ENCODE data around the gene MXI1. TPM values are rescaled to one million over a fixed set of nuclear protein-coding genes. Genes with fewer than 3 reads are reported as not detected.

Gene MXI1
- total RNA-seq, 1 experiment from 2014 or later = 16.6 TPM

DNA sequence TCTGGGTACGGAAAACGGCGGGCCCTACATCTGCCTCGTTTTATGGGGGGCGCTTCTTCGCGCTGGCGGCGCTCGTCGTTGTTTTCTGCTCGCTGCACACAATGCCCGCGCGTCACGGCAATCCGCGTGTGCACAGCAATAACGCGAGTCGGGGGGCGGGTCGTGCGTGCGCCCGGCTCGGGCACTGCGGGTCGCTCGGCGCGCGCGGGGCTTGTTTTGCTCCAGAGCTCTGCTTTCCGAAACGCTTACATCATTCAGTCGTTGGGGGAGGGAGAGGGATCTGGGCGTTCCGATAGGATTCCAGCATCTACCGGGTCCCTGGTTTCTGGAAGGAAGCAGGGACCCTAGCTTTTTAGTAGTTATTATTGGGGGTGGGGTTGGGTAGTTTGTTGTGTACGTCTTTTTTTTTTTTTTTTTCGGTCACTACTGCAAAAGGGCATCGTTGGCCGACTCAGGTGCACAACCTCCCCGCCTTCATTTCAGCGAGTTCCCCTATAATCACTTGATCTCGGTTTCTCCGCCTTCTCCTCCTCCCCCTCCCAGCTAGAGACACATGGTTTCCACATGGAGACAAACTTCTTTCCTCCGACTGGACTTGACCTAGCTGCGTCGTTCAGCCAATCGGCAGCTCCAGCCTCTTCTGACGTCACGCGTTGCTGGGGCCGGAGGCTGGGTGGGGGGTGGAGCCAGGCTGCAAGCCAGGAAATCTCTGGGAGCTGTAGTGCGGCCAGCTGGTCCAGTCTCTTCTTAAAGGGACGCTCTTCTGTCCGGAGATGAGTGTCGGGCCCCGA, 3.5 kb downstream of the MXI1 start (continued):
- TF ChIP-seq, protein P1, sequence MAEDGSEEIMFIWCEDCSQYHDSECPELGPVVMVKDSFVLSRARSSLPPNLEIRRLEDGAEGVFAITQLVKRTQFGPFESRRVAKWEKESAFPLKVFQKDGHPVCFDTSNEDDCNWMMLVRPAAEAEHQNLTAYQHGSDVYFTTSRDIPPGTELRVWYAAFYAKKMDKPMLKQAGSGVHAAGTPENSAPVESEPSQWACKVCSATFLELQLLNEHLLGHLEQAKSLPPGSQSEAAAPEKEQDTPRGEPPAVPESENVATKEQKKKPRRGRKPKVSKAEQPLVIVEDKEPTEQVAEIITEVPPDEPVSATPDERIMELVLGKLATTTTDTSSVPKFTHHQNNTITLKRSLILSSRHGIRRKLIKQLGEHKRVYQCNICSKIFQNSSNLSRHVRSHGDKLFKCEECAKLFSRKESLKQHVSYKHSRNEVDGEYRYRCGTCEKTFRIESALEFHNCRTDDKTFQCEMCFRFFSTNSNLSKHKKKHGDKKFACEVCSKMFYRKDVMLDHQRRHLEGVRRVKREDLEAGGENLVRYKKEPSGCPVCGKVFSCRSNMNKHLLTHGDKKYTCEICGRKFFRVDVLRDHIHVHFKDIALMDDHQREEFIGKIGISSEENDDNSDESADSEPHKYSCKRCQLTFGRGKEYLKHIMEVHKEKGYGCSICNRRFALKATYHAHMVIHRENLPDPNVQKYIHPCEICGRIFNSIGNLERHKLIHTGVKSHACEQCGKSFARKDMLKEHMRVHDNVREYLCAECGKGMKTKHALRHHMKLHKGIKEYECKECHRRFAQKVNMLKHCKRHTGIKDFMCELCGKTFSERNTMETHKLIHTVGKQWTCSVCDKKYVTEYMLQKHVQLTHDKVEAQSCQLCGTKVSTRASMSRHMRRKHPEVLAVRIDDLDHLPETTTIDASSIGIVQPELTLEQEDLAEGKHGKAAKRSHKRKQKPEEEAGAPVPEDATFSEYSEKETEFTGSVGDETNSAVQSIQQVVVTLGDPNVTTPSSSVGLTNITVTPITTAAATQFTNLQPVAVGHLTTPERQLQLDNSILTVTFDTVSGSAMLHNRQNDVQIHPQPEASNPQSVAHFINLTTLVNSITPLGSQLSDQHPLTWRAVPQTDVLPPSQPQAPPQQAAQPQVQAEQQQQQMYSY (CRISPR knock-in tag; IDR thresholded peaks at IDR 0.05) = no peak
- TF ChIP-seq, protein P2, sequence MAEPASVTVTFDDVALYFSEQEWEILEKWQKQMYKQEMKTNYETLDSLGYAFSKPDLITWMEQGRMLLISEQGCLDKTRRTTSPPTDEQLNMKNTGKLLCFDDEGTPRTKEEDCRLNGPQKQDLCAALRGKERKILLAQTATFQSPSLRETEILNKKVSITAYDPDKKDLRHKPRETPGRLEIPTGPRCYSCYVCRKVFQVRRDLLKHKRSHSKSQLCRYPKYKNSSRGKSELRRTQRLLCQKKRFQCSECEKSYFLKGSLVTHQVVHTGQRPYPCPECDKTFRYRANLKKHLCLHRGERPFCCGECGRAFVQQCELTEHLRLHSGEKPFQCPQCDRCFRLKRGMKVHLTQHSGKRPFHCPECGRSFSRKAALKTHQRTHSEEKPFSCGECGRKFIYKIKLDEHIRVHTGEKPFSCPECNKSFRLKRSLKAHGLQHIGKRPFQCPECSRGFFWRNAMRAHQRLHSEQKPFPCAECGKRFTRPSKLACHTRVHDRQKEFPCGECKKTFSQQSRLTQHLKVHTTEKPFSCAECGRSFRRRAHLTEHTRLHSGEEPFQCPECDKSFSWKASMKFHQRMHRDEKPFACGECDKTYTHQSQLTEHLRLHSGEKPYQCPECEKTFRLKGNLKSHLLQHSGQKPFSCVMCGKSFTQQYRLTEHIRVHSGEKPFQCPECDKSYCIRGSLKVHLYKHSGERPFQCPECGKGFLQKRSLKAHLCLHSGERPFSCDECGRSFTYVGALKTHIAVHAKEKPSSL (CRISPR knock-in tag; conservative IDR thresholded peaks at IDR 0.05) = no peak
- TF ChIP-seq, protein P3, sequence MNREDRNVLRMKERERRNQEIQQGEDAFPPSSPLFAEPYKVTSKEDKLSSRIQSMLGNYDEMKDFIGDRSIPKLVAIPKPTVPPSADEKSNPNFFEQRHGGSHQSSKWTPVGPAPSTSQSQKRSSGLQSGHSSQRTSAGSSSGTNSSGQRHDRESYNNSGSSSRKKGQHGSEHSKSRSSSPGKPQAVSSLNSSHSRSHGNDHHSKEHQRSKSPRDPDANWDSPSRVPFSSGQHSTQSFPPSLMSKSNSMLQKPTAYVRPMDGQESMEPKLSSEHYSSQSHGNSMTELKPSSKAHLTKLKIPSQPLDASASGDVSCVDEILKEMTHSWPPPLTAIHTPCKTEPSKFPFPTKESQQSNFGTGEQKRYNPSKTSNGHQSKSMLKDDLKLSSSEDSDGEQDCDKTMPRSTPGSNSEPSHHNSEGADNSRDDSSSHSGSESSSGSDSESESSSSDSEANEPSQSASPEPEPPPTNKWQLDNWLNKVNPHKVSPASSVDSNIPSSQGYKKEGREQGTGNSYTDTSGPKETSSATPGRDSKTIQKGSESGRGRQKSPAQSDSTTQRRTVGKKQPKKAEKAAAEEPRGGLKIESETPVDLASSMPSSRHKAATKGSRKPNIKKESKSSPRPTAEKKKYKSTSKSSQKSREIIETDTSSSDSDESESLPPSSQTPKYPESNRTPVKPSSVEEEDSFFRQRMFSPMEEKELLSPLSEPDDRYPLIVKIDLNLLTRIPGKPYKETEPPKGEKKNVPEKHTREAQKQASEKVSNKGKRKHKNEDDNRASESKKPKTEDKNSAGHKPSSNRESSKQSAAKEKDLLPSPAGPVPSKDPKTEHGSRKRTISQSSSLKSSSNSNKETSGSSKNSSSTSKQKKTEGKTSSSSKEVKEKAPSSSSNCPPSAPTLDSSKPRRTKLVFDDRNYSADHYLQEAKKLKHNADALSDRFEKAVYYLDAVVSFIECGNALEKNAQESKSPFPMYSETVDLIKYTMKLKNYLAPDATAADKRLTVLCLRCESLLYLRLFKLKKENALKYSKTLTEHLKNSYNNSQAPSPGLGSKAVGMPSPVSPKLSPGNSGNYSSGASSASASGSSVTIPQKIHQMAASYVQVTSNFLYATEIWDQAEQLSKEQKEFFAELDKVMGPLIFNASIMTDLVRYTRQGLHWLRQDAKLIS (CRISPR knock-in tag; IDR thresholded peaks at IDR 0.05; ENCODE audit: borderline replicate concordance) = no peak
- TF ChIP-seq CREM (CRISPR knock-in tag; IDR thresholded peaks at IDR 0.05) (peak; percentile 94), ZNF138 (CRISPR knock-in tag; conservative IDR thresholded peaks at IDR 0.05) (no peak), KAT7 (CRISPR knock-in tag; IDR thresholded peaks at IDR 0.05; ENCODE audit: borderline replicate concordance) (no peak), GABPB1 (CRISPR knock-in tag; IDR thresholded peaks at IDR 0.05) (peak; percentile 88), ATF1 (CRISPR knock-in tag; IDR thresholded peaks at IDR 0.05) (no peak), ZNF219 (CRISPR knock-in tag; IDR thresholded peaks at IDR 0.05; ENCODE audit: borderline replicate concordance) (no peak), ESRRA (CRISPR knock-in tag; IDR thresholded peaks at IDR 0.05; ENCODE audit: borderline replicate concordance) (peak; percentile 41; the same call in 1 of the 2 replicates), GRHL2 (CRISPR knock-in tag; IDR thresholded peaks at IDR 0.05; ENCODE audit: insufficient replicate concordance, severe bottlenecking) (no peak), NR1H2 (CRISPR knock-in tag; IDR thresholded peaks at IDR 0.05) (no peak)
- TF ChIP-seq, protein P4, sequence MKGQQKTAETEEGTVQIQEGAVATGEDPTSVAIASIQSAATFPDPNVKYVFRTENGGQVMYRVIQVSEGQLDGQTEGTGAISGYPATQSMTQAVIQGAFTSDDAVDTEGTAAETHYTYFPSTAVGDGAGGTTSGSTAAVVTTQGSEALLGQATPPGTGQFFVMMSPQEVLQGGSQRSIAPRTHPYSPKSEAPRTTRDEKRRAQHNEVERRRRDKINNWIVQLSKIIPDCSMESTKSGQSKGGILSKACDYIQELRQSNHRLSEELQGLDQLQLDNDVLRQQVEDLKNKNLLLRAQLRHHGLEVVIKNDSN (CRISPR knock-in tag; IDR thresholded peaks at IDR 0.05) = peak; percentile 29; the same call in 1 of the 2 replicates
- TF ChIP-seq, protein P5, sequence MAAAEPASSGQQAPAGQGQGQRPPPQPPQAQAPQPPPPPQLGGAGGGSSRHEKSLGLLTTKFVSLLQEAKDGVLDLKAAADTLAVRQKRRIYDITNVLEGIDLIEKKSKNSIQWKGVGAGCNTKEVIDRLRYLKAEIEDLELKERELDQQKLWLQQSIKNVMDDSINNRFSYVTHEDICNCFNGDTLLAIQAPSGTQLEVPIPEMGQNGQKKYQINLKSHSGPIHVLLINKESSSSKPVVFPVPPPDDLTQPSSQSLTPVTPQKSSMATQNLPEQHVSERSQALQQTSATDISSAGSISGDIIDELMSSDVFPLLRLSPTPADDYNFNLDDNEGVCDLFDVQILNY (CRISPR knock-in tag; IDR thresholded peaks at IDR 0.05) = 0 out of 2 replicates have a peak, but pooled peaks have one; percentile 41
- TF ChIP-seq, protein P6, sequence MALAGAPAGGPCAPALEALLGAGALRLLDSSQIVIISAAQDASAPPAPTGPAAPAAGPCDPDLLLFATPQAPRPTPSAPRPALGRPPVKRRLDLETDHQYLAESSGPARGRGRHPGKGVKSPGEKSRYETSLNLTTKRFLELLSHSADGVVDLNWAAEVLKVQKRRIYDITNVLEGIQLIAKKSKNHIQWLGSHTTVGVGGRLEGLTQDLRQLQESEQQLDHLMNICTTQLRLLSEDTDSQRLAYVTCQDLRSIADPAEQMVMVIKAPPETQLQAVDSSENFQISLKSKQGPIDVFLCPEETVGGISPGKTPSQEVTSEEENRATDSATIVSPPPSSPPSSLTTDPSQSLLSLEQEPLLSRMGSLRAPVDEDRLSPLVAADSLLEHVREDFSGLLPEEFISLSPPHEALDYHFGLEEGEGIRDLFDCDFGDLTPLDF (CRISPR knock-in tag; IDR thresholded peaks at IDR 0.05) = no peak
- TF ChIP-seq, protein P7, sequence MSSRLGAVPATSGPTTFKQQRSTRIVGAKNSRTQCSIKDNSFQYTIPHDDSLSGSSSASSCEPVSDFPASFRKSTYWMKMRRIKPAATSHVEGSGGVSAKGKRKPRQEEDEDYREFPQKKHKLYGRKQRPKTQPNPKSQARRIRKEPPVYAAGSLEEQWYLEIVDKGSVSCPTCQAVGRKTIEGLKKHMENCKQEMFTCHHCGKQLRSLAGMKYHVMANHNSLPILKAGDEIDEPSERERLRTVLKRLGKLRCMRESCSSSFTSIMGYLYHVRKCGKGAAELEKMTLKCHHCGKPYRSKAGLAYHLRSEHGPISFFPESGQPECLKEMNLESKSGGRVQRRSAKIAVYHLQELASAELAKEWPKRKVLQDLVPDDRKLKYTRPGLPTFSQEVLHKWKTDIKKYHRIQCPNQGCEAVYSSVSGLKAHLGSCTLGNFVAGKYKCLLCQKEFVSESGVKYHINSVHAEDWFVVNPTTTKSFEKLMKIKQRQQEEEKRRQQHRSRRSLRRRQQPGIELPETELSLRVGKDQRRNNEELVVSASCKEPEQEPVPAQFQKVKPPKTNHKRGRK (CRISPR knock-in tag; IDR thresholded peaks at IDR 0.05; ENCODE audit: borderline replicate concordance) = no peak

Data from WTC11 (cell line).